GM18499 (cell line): Measurements from ENCODE around the gene FHIT.
"Not testable (repeated sequence)": the region's sequence is repeated elsewhere in the genome, so short reads cannot be mapped to it uniquely, and the experiment has no call there.

Source experiments
- ATAC-seq: cut with Tn5 transposase; IDR thresholded peaks from one replicate; pipeline ENCODE4 v1.9.1; 2021; ENCODE audit warnings: moderate number of reproducible peaks; ENCODE audit not compliant: insufficient read depth, unreplicated experiment

The FHIT gene

GRCh38 chr3:61231693-61232092 is 19.6 kb downstream of the FHIT start:
- ATAC-seq, result no peak

- no peak for ATAC-seq
Observed at GRCh38 chr3:61227799-61228198, 23.5 kb downstream of the FHIT start.

- ATAC-seq, result no peak
Observed at GRCh38 chr3:61226166-61226686, 25.0 kb downstream of the FHIT start.

GRCh38 chr3:61224823-61225222 is 26.4 kb downstream of the FHIT start:
- ATAC-seq, result no peak

GRCh38 chr3:61223451-61223850 is 27.8 kb downstream of the FHIT start:
- no peak for ATAC-seq

- no peak for ATAC-seq
Observed at GRCh38 chr3:61222467-61222866, 28.8 kb downstream of the FHIT start.

- no peak for ATAC-seq
Observed at GRCh38 chr3:61221759-61222362, 29.4 kb downstream of the FHIT start.

- ATAC-seq, result no peak
Observed at GRCh38 chr3:61218504-61218903, 32.7 kb downstream of the FHIT start.

GRCh38 chr3:61216171-61216570 is 35.1 kb downstream of the FHIT start:
- ATAC-seq, result not testable (repeated sequence)

- ATAC-seq, result no peak
Observed at GRCh38 chr3:61202086-61202485, 49.2 kb downstream of the FHIT start.

- ATAC-seq, result no peak
Observed at GRCh38 chr3:61201071-61201470, 50.2 kb downstream of the FHIT start.

GRCh38 chr3:61200270-61200669 is 51.0 kb downstream of the FHIT start:
- ATAC-seq, result no peak

- no peak for ATAC-seq
Observed at GRCh38 chr3:61199843-61200242, 51.4 kb downstream of the FHIT start.

- ATAC-seq, result no peak
Observed at GRCh38 chr3:61194892-61195538, 56.2 kb downstream of the FHIT start.

- ATAC-seq, result no peak
Observed at GRCh38 chr3:61192222-61192621, 59.0 kb downstream of the FHIT start.

- ATAC-seq, result not testable (repeated sequence)
Observed at GRCh38 chr3:61190205-61190604, 61.0 kb downstream of the FHIT start.

GRCh38 chr3:61186030-61186429 is 65.2 kb downstream of the FHIT start:
- no peak for ATAC-seq

- ATAC-seq, result no peak
Observed at GRCh38 chr3:61184956-61185355, 66.3 kb downstream of the FHIT start.

GRCh38 chr3:61182662-61183061 is 68.6 kb downstream of the FHIT start:
- no peak for ATAC-seq

GRCh38 chr3:61181874-61182273 is 69.4 kb downstream of the FHIT start:
- ATAC-seq, result peak; percentile 93

- no peak for ATAC-seq
Observed at GRCh38 chr3:61180206-61180605, 71.0 kb downstream of the FHIT start.

- ATAC-seq, result no peak
Observed at GRCh38 chr3:61178167-61178566, 73.1 kb downstream of the FHIT start.
